ENCODE measurements around the gene IL1F10.

The IL1F10 gene

GRCh38 chr2:113075600-113075999 lies 7.8 kb downstream of the IL1F10 start:
- POLR2A ChIA-PET = no interaction called here
- CTCF ChIA-PET = interaction anchor here (0.8 to 8.9 kb wide), 3 partner anchors 9 to 62 kb away, joined by 3 to 48 read pairs (median 4); partner anchors contain the start of gene IL36RN
- no peak for DNase-seq (ENCODE audit: extremely low spot score)
- TF ChIP-seq, protein P1, sequence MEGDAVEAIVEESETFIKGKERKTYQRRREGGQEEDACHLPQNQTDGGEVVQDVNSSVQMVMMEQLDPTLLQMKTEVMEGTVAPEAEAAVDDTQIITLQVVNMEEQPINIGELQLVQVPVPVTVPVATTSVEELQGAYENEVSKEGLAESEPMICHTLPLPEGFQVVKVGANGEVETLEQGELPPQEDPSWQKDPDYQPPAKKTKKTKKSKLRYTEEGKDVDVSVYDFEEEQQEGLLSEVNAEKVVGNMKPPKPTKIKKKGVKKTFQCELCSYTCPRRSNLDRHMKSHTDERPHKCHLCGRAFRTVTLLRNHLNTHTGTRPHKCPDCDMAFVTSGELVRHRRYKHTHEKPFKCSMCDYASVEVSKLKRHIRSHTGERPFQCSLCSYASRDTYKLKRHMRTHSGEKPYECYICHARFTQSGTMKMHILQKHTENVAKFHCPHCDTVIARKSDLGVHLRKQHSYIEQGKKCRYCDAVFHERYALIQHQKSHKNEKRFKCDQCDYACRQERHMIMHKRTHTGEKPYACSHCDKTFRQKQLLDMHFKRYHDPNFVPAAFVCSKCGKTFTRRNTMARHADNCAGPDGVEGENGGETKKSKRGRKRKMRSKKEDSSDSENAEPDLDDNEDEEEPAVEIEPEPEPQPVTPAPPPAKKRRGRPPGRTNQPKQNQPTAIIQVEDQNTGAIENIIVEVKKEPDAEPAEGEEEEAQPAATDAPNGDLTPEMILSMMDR (IDR thresholded peaks at IDR 0.05; ENCODE audit: control extremely low read depth, extremely low read depth, low read depth, missing control alignments) = no peak

GRCh38 chr2:113076954-113077669 lies 9.3 kb downstream of the IL1F10 start:
- ChIA-PET POLR2A (no interaction called here), CTCF (interaction anchor here (1.1 to 8.9 kb wide), 5 partner anchors 11 to 314 kb away, joined by 3 to 48 read pairs (median 3); no protein-coding TSS in a partner anchor)
- TF ChIP-seq, protein P1 (IDR thresholded peaks at IDR 0.05; ENCODE audit: control extremely low read depth, extremely low read depth, low read depth, missing control alignments) = no peak
- DNase-seq (ENCODE audit: extremely low spot score) = no peak

DNA sequence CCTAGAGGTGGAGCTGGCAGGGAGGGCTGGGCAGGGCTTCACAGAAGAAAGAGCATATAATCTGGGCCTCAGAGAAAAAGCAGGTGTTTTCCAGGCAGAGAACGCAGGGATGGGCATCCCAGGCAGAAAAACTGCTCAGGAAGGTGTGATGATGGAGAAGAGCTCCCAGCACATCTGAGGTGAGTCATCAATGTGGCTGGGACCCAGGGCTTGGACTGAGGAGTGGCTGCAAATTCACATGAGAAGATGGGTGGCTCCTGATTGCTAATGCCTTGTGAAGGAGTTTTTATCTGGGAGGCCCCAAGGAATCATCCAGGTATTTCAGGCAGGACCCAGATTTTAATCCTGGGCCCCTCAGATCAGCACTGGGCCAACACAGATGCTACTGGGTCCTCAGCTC lies 10.2 kb downstream of the IL1F10 start:
- DNase-seq (ENCODE audit: extremely low spot score) = no peak
- POLR2A ChIA-PET = no interaction called here
- TF ChIP-seq, protein P1 (IDR thresholded peaks at IDR 0.05; ENCODE audit: control extremely low read depth, extremely low read depth, low read depth, missing control alignments) = no peak
- CTCF ChIA-PET = interaction anchor here (1.1 to 8.9 kb wide), 6 partner anchors 10 to 313 kb away, joined by 3 to 48 read pairs (median 4); no protein-coding TSS in a partner anchor

DNA sequence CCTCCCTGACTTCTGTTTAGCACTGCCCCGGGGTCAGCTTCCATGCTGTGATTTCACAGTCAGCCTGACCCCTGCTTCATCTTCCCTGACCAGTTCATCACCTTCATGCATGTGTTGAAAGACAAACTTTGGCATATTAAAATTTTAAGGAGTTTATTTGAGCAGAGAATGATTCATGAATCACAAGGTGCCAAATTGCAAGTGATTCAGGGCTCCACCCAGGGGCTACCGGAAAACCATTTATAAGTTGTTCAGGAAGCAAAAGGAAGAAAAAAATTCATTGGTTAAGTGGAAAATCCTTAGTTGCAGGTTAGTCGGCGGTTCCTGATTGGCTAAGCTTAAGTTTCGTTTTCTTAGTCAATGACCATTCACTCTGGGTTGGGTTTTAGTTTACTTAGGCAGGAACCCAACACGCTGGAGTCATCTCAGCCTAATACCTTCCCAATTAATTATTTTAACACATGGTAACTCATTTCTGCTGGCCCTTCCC lies 10.6 kb downstream of the IL1F10 start:
- no peak for DNase-seq (ENCODE audit: extremely low spot score)
- ChIA-PET POLR2A (no interaction called here), CTCF (interaction anchor here (1.2 to 8.9 kb wide), 6 partner anchors 10 to 313 kb away, joined by 3 to 48 read pairs (median 4); no protein-coding TSS in a partner anchor)
- TF ChIP-seq, protein P1 (IDR thresholded peaks at IDR 0.05; ENCODE audit: control extremely low read depth, extremely low read depth, low read depth, missing control alignments) = no peak

GRCh38 chr2:113079131-113079530 lies 11.4 kb downstream of the IL1F10 start:
- TF ChIP-seq, protein P1 (IDR thresholded peaks at IDR 0.05; ENCODE audit: control extremely low read depth, extremely low read depth, low read depth, missing control alignments) = no peak
- DNase-seq (ENCODE audit: extremely low spot score) = no peak
- ChIA-PET POLR2A (no interaction called here), CTCF (interaction anchor here (1.0 to 8.9 kb wide), 19 partner anchors 8 to 311 kb away, joined by 3 to 48 read pairs (median 6); partner anchors contain the start of gene IL36RN)

DNA sequence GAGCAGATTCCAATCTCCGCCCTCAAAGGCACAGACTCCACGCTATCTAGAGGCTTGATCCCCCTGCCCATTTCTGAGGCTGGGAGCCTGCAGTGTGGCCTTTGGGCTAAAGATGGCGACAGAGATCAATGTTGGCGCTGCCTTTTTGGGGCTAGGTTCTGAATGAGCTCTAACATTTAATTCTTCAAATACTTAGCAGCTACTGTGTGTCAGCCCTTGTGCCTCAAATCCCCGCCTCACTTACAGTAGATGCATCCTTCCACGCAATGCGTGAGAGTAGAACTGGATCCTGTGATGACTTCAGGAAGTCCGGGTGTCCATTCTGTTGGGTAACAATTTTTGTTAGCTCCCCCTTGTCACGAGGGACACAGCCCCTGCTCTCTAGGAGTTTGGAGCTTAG lies 12.4 kb downstream of the IL1F10 start:
- POLR2A ChIA-PET = no interaction called here
- TF ChIP-seq, protein P1 (IDR thresholded peaks at IDR 0.05; ENCODE audit: control extremely low read depth, extremely low read depth, low read depth, missing control alignments) = peak; percentile 84

More for the DNA sequence above, 12.4 kb downstream of the IL1F10 start:
- CTCF ChIA-PET = interaction anchor here (0.6 to 8.9 kb wide), 40 partner anchors 8 to 321 kb away, joined by 3 to 48 read pairs (median 4); partner anchors contain the start of gene IL36RN
- DNase-seq (ENCODE audit: extremely low spot score) = peak; percentile 57

Data from GM10248 (cell line).